ENCODE measurements around the gene ADAM30.

GRCh38 chr1:119883826-119884225, 12.5 kb downstream of the ADAM30 start:
- TF ChIP-seq EZH2 (IDR thresholded peaks at IDR 0.05; ENCODE audit: borderline replicate concordance, low read length) (no peak), CTCF (conservative IDR thresholded peaks at IDR 0.05 in 1 of 2, IDR thresholded peaks at IDR 0.05 in 1 of 2; ENCODE audit: extremely low read depth in 1 of 2, insufficient read depth in 1 of 2, low read depth in 1 of 2, low read length in 2 of 2) (no peak)

Data from mammary epithelial cell (primary cell).